ENCODE results near the gene TSPY8. TPM values are rescaled to one million over a fixed set of nuclear protein-coding genes. Genes with fewer than 3 reads are reported as not detected.
"Not testable (repeated sequence)": the region's sequence is repeated elsewhere in the genome, so short reads cannot be mapped to it uniquely, and the experiment has no call there.

TSPY8 gene, protein sequence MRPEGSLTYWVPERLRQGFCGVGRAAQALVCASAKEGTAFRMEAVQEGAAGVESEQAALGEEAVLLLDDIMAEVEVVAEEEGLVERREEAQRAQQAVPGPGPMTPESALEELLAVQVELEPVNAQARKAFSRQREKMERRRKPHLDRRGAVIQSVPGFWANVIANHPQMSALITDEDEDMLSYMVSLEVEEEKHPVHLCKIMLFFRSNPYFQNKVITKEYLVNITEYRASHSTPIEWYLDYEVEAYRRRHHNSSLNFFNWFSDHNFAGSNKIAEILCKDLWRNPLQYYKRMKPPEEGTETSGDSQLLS
- total RNA-seq (2012; rRNA removed) = not detected in 2 replicates

DNA sequence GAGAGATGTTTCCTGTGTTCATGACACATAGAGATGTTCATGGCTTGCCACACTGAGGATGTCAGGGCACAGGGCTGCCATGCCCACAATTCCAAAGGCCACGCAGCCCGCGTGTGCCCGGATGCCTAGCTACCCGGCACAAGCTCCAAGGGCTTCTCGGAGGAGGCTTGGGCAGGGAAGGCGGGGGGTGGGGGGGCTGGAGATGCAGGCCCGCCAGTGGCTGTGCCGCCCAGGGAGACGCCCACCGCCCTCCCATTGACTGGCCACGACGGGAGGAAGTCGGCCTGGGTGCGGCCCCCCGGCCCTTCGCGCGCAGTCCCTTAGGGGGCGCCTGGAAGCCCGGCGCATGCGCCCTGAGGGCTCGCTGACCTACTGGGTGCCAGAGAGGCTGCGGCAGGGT lies at the start of gene TSPY8:
TSPY8 (plus strand) TSS at position 301 of the 400 bp plus-strand sequence; CDS start at position 347, 46 bp downstream.
- not testable (repeated sequence) for H3K9me3 ChIP-seq (replicated peaks; ENCODE audit: low read length); H3K36me3 ChIP-seq (ENCODE audit: insufficient read depth, low read length); H3K4me2 ChIP-seq (ENCODE audit: low read length); H3K4me1 ChIP-seq (ENCODE audit: control insufficient read depth, insufficient read depth, low read length); H3K27me3 ChIP-seq (ENCODE audit: control insufficient read depth, insufficient read depth, low read length); H3K9ac ChIP-seq (ENCODE audit: low read depth, low read length); H3K4me3 ChIP-seq (ENCODE audit: low read length)

DNA sequence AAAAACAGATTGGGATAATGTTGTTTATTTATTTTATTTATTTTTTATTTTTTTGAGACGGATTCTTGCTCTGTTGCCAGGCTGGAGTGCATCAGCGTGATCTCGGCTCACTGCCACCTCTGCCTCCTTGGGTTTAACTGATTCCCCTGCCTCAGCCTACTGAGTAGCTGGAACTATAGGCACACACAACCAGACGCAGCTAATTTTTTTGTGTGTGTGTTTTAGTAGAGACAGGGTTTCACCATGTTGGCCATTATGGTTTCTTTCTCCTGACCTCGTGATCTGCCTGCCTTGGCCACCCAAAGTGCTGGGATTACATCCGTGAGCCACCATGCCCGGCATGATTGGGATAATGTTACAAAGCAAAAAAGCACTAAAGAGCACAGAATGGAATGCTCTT lies 36.6 kb upstream of the TSPY8 start:
- no peaks in the 10 kb centered on the region for H3K9me3 ChIP-seq (replicated peaks; ENCODE audit: low read length)
- no peak overlapping the region for H3K4me2 ChIP-seq (ENCODE audit: low read length)
- no peak overlapping the region for H3K9ac ChIP-seq (ENCODE audit: low read depth, low read length)
- no peaks in the 10 kb centered on the region for H3K36me3 ChIP-seq (ENCODE audit: insufficient read depth, low read length)
- H3K4me3 ChIP-seq (ENCODE audit: low read length) = no peak overlapping the region
- H3K27me3 ChIP-seq (ENCODE audit: control insufficient read depth, insufficient read depth, low read length) = no peaks in the 10 kb centered on the region
- H3K4me1 ChIP-seq (ENCODE audit: control insufficient read depth, insufficient read depth, low read length) = no peaks in the 10 kb centered on the region

DNA sequence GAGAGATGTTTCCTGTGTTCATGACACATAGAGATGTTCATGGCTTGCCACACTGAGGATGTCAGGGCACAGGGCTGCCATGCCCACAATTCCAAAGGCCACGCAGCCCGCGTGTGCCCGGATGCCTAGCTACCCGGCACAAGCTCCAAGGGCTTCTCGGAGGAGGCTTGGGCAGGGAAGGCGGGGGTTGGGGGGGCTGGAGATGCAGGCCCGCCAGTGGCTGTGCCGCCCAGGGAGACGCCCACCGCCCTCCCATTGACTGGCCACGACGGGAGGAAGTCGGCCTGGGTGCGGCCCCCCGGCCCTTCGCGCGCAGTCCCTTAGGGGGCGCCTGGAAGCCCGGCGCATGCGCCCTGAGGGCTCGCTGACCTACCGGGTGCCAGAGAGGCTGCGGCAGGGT lies 20.4 kb upstream of the TSPY8 start, which contains the start of gene TSPY4:
TSPY4 (plus strand) TSS at position 301 of the 400 bp plus-strand sequence; CDS start at position 347, 46 bp downstream.
- H3K36me3 ChIP-seq (ENCODE audit: insufficient read depth, low read length); H3K9me3 ChIP-seq (replicated peaks; ENCODE audit: low read length); H3K4me2 ChIP-seq (ENCODE audit: low read length); H3K9ac ChIP-seq (ENCODE audit: low read depth, low read length); H3K4me1 ChIP-seq (ENCODE audit: control insufficient read depth, insufficient read depth, low read length); H3K4me3 ChIP-seq (ENCODE audit: low read length); H3K27me3 ChIP-seq (ENCODE audit: control insufficient read depth, insufficient read depth, low read length): not testable (repeated sequence)

DNA sequence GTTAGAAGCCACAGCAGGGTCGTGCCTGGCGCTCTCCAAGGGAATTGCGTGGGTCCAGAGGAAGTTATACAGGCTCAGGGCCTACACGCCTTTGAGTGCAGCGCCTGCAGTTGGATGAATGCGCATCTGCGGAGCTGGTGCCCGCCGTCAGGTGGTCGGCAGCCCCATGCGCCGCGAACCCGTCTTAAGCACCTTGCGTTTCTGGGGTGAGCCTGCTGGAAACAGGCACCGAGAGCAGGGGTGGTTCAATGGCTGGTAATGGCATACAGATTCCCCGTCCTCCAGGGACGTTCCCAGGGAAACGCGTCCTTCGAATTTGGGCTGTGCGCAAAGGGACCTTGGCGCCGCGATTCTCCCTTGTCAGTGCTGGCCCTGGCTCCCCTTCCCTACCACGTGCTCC lies 38.9 kb downstream of the TSPY8 start:
- not testable (repeated sequence) for H3K27me3 ChIP-seq (ENCODE audit: control insufficient read depth, insufficient read depth, low read length); H3K4me1 ChIP-seq (ENCODE audit: control insufficient read depth, insufficient read depth, low read length); H3K9ac ChIP-seq (ENCODE audit: low read depth, low read length); H3K36me3 ChIP-seq (ENCODE audit: insufficient read depth, low read length); H3K4me3 ChIP-seq (ENCODE audit: low read length); H3K4me2 ChIP-seq (ENCODE audit: low read length); H3K9me3 ChIP-seq (replicated peaks; ENCODE audit: low read length)

DNA sequence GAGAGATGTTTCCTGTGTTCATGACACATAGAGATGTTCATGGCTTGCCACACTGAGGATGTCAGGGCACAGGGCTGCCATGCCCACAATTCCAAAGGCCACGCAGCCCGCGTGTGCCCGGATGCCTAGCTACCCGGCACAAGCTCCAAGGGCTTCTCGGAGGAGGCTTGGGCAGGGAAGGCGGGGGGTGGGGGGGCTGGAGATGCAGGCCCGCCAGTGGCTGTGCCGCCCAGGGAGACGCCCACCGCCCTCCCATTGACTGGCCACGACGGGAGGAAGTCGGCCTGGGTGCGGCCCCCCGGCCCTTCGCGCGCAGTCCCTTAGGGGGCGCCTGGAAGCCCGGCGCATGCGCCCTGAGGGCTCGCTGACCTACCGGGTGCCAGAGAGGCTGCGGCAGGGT lies 40.5 kb downstream of the TSPY8 start, which contains the start of gene TSPY3:
TSPY3 (plus strand) TSS at position 301 of the 400 bp plus-strand sequence; CDS start at position 347, 46 bp downstream.
- not testable (repeated sequence) for H3K9ac ChIP-seq (ENCODE audit: low read depth, low read length); H3K9me3 ChIP-seq (replicated peaks; ENCODE audit: low read length); H3K4me2 ChIP-seq (ENCODE audit: low read length); H3K4me3 ChIP-seq (ENCODE audit: low read length); H3K4me1 ChIP-seq (ENCODE audit: control insufficient read depth, insufficient read depth, low read length); H3K27me3 ChIP-seq (ENCODE audit: control insufficient read depth, insufficient read depth, low read length); H3K36me3 ChIP-seq (ENCODE audit: insufficient read depth, low read length)

Small RNAs within 50 kb of the gene (small RNA-seq; reads per million reads assigned to genes)
- gene AC006158.1 = not detected
